Cardiac atrium fibroblast (primary cell): ENCODE results near the gene BOLA2B. TPM values are rescaled to one million over a fixed set of nuclear protein-coding genes. Genes with fewer than 3 reads are reported as not detected.

Experiments
- total RNA-seq: library from RNA; depleted of rRNA; stranded (reverse); fragments of >200 nt; gene quantifications from 2 replicates; pipeline ENCODE4 v1.2.3, GENCODE V29; 2015

The BOLA2B gene
- total RNA-seq = 272 and 348 TPM in 2 replicates

GRCh38 chr16:30193615-30194014, at the start of gene BOLA2B, which contains the start of gene SLX1A:
TSS of gene BOLA2B (minus strand) at chr16:30193666. CDS start at chr16:30193595, 71 bp downstream.
TSS of gene SLX1A (plus strand) at chr16:30193875. CDS start at chr16:30194085, 210 bp downstream.

GRCh38 chr16:30199049-30199448, 5.6 kb upstream of the BOLA2B start, which contains the start of gene SULT1A3:
TSS of gene SULT1A3 (plus strand) at chr16:30199255. CDS start at chr16:30200729, 1,474 bp downstream.

GRCh38 chr16:30183233-30184095, 10.0 kb downstream of the BOLA2B start, which contains the start of gene CORO1A:
TSS of gene CORO1A (plus strand) at chr16:30183602. CDS start at chr16:30185210, 1,608 bp downstream.

Other genes starting within 250 kb of the BOLA2B start
- gene TMEM219, start 231.6 kb downstream of the BOLA2B start, total RNA-seq = 116 and 145 TPM in 2 replicates
- gene TAOK2, start 219.8 kb downstream of the BOLA2B start, total RNA-seq = 43.3 and 44.7 TPM in 2 replicates
- gene HIRIP3, start 198.0 kb downstream of the BOLA2B start, total RNA-seq = 7.8 and 8.1 TPM in 2 replicates
- gene INO80E, start 197.4 kb downstream of the BOLA2B start, total RNA-seq = 58.3 and 77.8 TPM in 2 replicates
- gene DOC2A, start 182.6 kb downstream of the BOLA2B start, total RNA-seq = not detected in 2 replicates
- gene C16orf92, start 170.5 kb downstream of the BOLA2B start, total RNA-seq = not detected in 2 replicates
- gene TLCD3B, start 162.4 kb downstream of the BOLA2B start, total RNA-seq = not detected in 2 replicates
- gene ALDOA, start 127.9 kb downstream of the BOLA2B start, total RNA-seq = 2,796 and 2,917 TPM in 2 replicates
- 95.0 and 107 TPM in 2 replicates for gene PPP4C, start 117.7 kb downstream of the BOLA2B start, total RNA-seq
- gene TBX6, start 101.7 kb downstream of the BOLA2B start, total RNA-seq = under 0.01 TPM in 1 of 2 replicates, not detected in the other
- 41.0 and 52.0 TPM in 2 replicates for gene YPEL3, start 97.5 kb downstream of the BOLA2B start, total RNA-seq
- 0.81 and 1.8 TPM in 2 replicates for gene GDPD3, start 80.1 kb downstream of the BOLA2B start, total RNA-seq
- 79.4 and 81.2 TPM in 2 replicates for gene MAPK3, start 70.4 kb downstream of the BOLA2B start, total RNA-seq
- gene CORO1A, start 10.1 kb downstream of the BOLA2B start, total RNA-seq = under 0.01 and 0.90 TPM in 2 replicates
- gene SLX1A, start 209 bp upstream of the BOLA2B start, total RNA-seq = 16.4 and 43.6 TPM in 2 replicates
- gene SULT1A3, start 5.6 kb upstream of the BOLA2B start, total RNA-seq = 7.1 and 13.4 TPM in 2 replicates
- 0.18 and 1.5 TPM in 2 replicates for gene NPIPB13, start 54.8 kb upstream of the BOLA2B start, total RNA-seq
- gene CD2BP2, start 161.6 kb upstream of the BOLA2B start, total RNA-seq = 42.4 and 48.6 TPM in 2 replicates
- gene TBC1D10B, start 176.8 kb upstream of the BOLA2B start, total RNA-seq = 32.0 and 44.6 TPM in 2 replicates
- gene MYL11, start 181.1 kb upstream of the BOLA2B start, total RNA-seq = not detected in 2 replicates
- gene SEPTIN1, start 188.9 kb upstream of the BOLA2B start, total RNA-seq = not detected in 2 replicates
- gene ZNF48, start 201.8 kb upstream of the BOLA2B start, total RNA-seq = 3.7 and 7.6 TPM in 2 replicates
- 11.9 and 17.2 TPM in 2 replicates for gene ZNF771, start 213.9 kb upstream of the BOLA2B start, total RNA-seq
- 14.6 and 19.8 TPM in 2 replicates for gene DCTPP1, start 236.4 kb upstream of the BOLA2B start, total RNA-seq